IPS-15b (cell line): ENCODE data around the gene FLT1.

Source experiments
- H3K27me3 ChIP-seq: one replicate; pipeline ENCODE4 v1.6.1; 2013; ENCODE audit warnings: low read length; ENCODE audit not compliant: control insufficient read depth, insufficient read depth
- H3K36me3 ChIP-seq: one replicate; pipeline ENCODE4 v1.6.1; 2013; ENCODE audit warnings: low read length; ENCODE audit not compliant: control insufficient read depth, insufficient read depth
- H3K4me1 ChIP-seq: one replicate; pipeline ENCODE4 v1.6.1; 2013; ENCODE audit warnings: mild to moderate bottlenecking, low read length; ENCODE audit not compliant: control insufficient read depth, insufficient read depth
- H3K4me3 ChIP-seq: one replicate; pipeline ENCODE4 v1.5.1; 2013; ENCODE audit warnings: low read depth, low read length
- H3K9ac ChIP-seq: one replicate; pipeline ENCODE4 v1.6.1; 2013; ENCODE audit warnings: low read depth, mild to moderate bottlenecking, low read length
- H3K9me3 ChIP-seq: one replicate; pipeline ENCODE4 v1.6.1; 2013; ENCODE audit warnings: mild to moderate bottlenecking, low read length; ENCODE audit not compliant: control insufficient read depth, insufficient read depth

The FLT1 gene

DNA sequence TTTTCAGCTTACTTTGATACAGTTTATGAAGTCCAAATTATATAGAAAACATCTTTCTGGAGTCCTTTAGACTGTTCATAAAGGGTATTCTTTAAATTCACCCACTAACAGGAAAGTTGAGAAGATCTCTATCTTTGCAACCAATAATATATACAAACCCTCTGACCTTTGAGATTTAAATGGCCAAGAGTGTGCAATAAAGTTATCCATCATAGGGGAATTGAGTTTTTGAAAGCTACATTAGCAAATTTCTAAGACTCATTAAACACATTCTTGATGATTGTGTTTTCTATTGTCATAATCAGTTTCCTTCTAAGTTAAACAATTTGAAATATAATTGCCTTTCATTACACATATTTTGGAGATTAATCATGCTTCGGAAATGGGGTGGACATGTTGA, 15.9 kb downstream of the FLT1 start:
- H3K4me3 ChIP-seq: no peak overlapping the region

DNA sequence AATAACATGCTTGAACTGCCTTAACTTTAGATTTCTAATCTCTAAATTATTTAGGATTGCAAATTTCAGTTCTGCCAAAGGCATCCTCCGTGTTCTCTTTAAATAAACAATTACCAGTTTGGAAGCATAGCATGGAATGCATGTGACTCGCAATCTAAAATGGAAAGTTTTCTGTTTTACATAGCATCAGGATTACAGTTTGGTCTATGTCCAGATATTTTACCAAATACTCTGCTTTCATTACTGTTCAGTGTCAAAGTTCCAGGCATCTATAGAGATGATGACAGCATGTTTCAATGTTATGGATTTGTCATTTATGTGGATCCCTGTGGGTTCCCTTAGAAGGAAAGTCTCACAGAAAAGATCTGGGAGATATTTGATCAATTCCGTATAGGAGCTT, 16.8 kb downstream of the FLT1 start:
- peaks cover 3% of the 10 kb centered on the region for H3K4me1 ChIP-seq
- H3K4me3 ChIP-seq: no peak overlapping the region
- H3K27me3 ChIP-seq: no peaks in the 10 kb centered on the region
- H3K9me3 ChIP-seq: no peaks in the 10 kb centered on the region
- no peaks in the 10 kb centered on the region for H3K36me3 ChIP-seq
- no peak overlapping the region for H3K9ac ChIP-seq

More for the DNA sequence above, 15.9 kb downstream of the FLT1 start:
- H3K27me3 ChIP-seq: no peaks in the 10 kb centered on the region
- no peak overlapping the region for H3K9ac ChIP-seq
- H3K4me1 ChIP-seq: peaks cover 8% of the 10 kb centered on the region
- no peaks in the 10 kb centered on the region for H3K9me3 ChIP-seq
- no peaks in the 10 kb centered on the region for H3K36me3 ChIP-seq

DNA sequence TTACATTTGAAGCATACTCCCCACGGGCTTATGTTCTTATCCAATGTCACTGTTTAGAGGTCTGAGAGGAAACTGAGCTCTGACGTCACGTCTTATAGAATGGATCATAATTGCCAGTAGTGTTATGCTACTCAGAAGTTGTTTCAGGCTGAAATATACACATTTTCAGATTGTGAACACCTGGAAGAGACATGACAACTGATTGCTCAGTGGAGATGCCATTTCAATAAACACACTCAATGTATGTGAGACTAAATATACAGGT, 17.3 kb downstream of the FLT1 start:
- no peaks in the 10 kb centered on the region for H3K36me3 ChIP-seq
- peaks cover 3% of the 10 kb centered on the region for H3K4me1 ChIP-seq
- no peaks in the 10 kb centered on the region for H3K27me3 ChIP-seq
- no peaks in the 10 kb centered on the region for H3K9me3 ChIP-seq
- no peak overlapping the region for H3K4me3 ChIP-seq
- H3K9ac ChIP-seq: no peak overlapping the region

DNA sequence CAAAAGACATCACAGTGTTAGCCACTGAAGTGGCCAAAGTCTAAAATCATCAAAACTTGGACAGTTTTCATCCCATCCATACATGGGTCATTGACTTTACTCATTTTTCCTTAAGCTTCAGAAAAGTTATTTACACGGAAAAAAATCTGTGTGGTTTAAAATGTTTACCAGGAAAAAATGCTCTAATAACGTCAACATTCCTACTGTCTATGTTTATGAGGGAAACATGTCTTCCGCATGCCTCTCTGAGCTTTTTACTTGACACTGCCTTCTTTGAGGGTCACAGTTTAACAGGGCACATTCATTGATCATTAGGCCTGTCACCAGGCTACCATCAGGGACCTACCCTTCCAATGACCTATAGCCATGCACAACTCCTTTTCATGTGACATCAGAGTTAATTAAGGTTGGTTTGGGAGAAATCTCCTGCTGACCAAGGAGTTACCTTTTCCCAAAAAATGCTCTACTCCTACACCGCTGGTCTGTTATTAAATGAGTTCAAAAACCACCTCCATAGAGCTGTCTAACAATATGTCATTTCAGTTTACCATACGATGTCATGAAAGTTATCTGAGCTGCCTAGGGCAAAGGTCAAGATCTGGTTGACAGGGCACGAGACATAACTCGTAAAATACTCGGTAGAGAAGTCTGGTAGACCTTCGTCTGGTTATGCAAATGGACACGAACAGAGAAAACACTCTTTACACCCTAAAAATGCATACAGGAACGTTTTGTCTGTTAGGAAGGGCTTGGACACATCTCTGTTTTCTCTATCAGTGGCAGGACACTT, 17.8 kb downstream of the FLT1 start:
- no peaks in the 10 kb centered on the region for H3K36me3 ChIP-seq
- H3K4me1 ChIP-seq: peaks cover 3% of the 10 kb centered on the region
- H3K4me3 ChIP-seq: no peak overlapping the region
- no peak overlapping the region for H3K9ac ChIP-seq
- H3K9me3 ChIP-seq: no peaks in the 10 kb centered on the region
- no peaks in the 10 kb centered on the region for H3K27me3 ChIP-seq

DNA sequence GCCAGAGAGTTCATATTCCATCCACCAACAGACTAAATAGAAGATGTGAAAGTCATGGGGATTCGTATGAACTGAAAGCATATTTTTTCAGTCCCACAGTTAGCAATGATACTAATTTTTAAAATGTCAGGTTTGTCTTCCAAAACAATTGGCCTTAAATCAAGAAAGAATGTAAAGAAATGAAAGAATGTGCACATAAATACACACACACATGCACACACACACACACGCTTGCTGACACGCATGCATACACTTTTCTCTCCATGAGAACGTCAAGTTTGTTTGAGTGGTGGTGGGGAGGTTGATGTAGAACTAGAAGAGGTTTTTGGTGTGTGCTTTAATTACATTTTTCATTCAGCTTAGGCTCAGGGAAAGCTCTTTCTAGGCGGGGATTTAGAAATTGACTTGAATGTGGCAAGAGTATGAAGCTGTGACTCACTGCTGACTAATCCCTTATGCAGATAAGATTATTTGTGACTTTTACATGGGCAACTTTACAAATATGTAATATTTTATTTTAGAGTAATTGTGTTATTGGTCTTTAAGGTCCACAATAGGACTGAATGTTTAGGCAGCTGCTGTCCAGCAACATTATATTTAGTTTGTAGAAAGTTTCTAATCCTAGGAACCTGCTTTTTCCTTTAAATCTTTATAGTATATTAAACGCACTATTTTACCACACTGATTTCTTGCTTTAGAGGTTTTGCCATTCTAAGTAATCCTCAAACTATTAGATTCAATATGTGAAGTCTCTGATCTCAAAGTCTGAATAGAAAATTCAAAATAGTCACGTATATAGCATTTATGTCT, 18.8 kb downstream of the FLT1 start:
- H3K4me3 ChIP-seq: no peak overlapping the region
- H3K27me3 ChIP-seq: no peaks in the 10 kb centered on the region
- H3K36me3 ChIP-seq: no peaks in the 10 kb centered on the region
- H3K9me3 ChIP-seq: no peaks in the 10 kb centered on the region
- H3K9ac ChIP-seq: no peak overlapping the region
- peaks cover 7% of the 10 kb centered on the region for H3K4me1 ChIP-seq

DNA sequence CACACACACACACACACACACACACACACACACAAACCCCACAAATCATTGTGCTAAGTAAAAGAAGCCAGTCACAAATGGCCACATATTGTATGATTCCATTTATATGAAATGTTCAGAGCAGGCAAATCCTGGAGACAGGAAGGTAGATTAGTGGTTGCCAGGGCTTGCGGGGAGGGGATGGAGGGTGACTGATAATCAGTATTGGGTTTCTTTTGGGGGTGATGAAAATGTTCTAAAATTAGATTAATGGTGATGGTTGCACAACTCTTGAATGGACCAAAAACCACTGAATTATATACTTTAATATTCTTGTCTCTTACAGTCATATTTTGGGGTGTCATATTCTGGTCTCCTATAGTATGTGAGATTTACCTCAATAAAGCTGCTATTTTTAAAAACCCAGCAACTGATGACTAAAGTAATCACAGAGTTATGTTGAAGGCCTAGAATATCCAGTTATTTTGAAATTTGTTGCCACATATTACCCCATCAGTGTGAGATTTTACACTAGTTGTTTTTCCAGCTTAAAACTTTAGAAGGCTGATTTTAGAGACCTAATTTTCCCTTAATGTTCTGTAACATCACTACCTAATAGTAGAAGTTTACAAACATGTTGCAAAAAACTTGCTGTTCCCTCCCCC, 20.3 kb downstream of the FLT1 start:
- H3K36me3 ChIP-seq: no peaks in the 10 kb centered on the region
- H3K9me3 ChIP-seq: no peaks in the 10 kb centered on the region
- no peak overlapping the region for H3K9ac ChIP-seq
- H3K27me3 ChIP-seq: no peaks in the 10 kb centered on the region
- H3K4me3 ChIP-seq: no peak overlapping the region
- peaks cover 7% of the 10 kb centered on the region for H3K4me1 ChIP-seq

DNA sequence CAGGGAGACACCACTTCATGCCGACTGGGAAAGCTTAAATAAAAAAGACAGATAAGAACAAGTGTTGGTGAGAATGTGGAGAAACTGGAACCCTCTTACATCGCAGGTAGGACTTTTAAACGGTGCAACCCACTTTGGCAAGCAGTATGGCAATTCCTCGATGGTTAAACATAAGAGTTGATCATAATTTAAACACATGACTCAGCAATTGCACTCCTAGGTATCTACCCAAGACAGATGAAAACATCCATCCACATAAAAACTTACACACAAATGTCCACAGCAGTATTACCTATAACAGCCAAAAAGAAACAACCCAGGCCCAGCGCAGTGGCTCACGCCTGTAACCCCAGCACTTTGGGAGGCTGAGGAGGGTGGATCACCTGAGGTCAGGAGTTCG, 21.9 kb downstream of the FLT1 start:
- Histone ChIP-seq H3K9ac (no peak overlapping the region), H3K4me1 (peaks cover 7% of the 10 kb centered on the region), H3K27me3 (no peaks in the 10 kb centered on the region), H3K4me3 (no peak overlapping the region), H3K9me3 (no peaks in the 10 kb centered on the region), H3K36me3 (no peaks in the 10 kb centered on the region)

DNA sequence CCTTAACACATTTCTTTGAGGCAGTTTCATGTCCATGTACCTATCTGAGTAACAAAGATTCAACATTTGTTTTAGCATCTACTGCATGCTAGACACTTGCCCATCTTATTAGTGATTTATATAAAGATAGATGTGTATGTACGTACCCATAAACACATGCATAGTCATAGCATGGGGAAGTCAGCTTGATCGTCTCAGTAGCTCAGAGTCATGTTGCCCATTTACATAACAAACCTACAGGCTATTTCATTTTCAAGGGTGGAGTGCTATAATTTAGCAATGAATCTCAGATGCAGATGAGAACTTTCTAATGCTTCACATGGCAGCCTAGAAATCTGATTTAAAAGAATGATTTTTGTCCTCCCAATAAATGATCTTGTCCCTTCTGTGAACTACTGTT, 23.5 kb downstream of the FLT1 start:
- no peaks in the 10 kb centered on the region for H3K9me3 ChIP-seq
- peaks cover 4% of the 10 kb centered on the region for H3K4me1 ChIP-seq
- no peak overlapping the region for H3K4me3 ChIP-seq
- no peaks in the 10 kb centered on the region for H3K27me3 ChIP-seq
- no peaks in the 10 kb centered on the region for H3K36me3 ChIP-seq
- no peak overlapping the region for H3K9ac ChIP-seq

DNA sequence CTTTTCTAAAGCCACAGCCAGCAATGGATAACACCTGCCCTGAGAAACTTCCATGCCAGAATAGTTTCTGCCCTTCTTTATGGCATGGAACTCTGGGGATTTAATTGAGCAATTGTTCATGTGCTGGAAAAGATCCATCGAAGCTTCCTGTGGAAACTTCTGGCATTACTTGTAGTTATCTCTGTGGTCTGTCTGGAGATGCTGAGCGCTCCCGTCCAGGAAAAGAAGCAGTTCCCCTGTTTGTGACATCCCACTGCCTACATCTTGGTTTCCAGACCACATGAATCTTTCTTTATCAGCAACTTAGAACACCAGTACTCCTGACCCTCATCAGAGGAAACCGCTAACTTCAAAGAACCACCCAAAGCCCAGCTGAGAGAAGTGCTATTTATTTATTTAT, 24.6 kb downstream of the FLT1 start:
- no peak overlapping the region for H3K4me3 ChIP-seq
- no peaks in the 10 kb centered on the region for H3K27me3 ChIP-seq
- H3K4me1 ChIP-seq: peaks cover 4% of the 10 kb centered on the region
- H3K9me3 ChIP-seq: no peaks in the 10 kb centered on the region
- no peak overlapping the region for H3K9ac ChIP-seq
- H3K36me3 ChIP-seq: no peaks in the 10 kb centered on the region

DNA sequence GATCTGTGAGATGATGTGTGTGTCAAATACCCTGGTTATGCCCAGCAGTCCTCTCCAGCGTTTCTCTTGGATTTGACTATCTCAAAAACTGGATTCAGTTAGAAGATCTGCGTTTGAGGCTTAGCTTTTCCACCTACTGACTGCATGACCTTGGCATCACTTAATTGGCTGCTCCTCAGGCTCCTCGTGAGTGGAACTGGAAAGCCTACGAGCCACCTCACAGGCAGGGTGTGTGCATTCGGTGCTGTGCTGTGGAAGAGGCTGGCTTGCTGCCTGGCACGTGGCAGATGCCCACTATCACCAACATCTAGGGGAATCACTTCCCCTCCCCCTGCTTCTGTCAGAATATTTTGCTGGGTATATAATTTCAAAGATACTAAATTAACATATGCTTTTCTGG, 25.6 kb downstream of the FLT1 start:
- H3K27me3 ChIP-seq: no peaks in the 10 kb centered on the region
- H3K9me3 ChIP-seq: no peaks in the 10 kb centered on the region
- H3K36me3 ChIP-seq: no peaks in the 10 kb centered on the region
- H3K4me1 ChIP-seq: peaks cover 4% of the 10 kb centered on the region
- no peak overlapping the region for H3K4me3 ChIP-seq
- no peak overlapping the region for H3K9ac ChIP-seq

DNA sequence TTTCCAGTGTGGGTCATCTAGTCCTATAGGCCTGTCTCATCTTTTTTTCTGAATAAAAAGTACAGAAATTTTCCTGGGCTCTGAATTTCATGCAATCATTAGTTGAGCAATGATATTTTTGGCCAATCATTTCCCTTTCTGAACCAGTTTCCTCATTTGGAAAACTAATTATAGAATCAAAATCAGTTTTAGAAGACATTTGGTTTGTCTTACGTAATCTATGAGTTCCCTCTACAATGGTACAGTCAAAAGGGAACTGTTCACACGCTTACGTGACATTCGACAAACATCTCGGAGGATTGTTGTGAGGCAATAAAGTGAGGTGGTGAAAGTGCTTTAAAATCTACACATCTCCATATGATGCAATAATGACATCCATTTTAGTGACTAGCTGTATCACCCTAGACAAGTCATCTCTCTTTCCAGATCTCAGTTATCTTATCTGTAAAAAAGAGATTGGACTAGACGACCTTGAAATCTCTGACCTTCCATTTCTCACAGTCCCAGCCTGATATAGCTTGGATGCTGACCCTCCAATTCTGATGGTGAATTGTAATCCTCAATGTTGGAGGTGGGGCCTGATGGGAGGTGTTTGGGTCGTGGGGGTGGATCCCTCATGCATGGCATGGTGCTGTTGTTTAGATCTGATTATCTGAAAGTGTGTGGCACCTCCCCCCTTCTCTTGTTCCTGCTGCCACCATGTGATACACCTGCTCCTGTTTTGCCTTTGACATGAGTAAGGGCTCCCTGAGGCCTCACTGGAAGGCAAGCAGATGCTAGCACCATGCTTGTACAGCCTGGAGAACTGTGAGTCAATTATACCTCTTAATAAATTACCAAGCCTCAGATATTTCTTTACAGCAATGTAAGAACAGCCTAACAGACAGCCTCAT, 26.7 kb downstream of the FLT1 start:
- no peak overlapping the region for H3K9ac ChIP-seq
- peaks cover 4% of the 10 kb centered on the region for H3K4me1 ChIP-seq
- H3K36me3 ChIP-seq: no peaks in the 10 kb centered on the region
- H3K9me3 ChIP-seq: no peaks in the 10 kb centered on the region
- no peak overlapping the region for H3K4me3 ChIP-seq
- no peaks in the 10 kb centered on the region for H3K27me3 ChIP-seq
